GM21381 (cell line): Measurements from ENCODE around the gene KLF6.
"Not testable (repeated sequence)": the region's sequence is repeated elsewhere in the genome, so short reads cannot be mapped to it uniquely, and the experiment has no call there.

Source experiments
- ATAC-seq: cut with Tn5 transposase; IDR thresholded peaks from one replicate; pipeline ENCODE4 v1.9.1; 2021; ENCODE audit warnings: mild to moderate bottlenecking, moderate library complexity; ENCODE audit not compliant: unreplicated experiment

KLF6 gene

DNA sequence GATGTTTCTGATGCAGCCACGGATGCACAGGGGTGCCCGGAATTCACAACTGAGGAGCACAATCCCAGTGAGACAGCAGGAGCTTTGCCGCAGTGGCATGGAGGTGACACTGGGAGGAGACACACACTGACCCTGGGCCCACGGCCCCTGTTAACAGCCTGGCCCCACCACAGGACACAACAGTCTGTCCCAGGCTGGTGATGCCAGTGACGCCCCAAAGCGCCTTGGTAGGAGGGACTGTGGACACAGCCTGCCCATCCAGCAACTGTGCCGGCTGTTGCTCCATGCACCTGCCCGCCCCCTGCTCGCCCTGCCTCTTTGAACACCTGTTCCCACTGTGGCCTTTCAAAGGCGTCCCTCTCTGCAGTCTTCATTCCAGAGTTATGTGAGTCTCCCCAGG, 49.8 kb downstream of the KLF6 start:
- ATAC-seq: no peak

DNA sequence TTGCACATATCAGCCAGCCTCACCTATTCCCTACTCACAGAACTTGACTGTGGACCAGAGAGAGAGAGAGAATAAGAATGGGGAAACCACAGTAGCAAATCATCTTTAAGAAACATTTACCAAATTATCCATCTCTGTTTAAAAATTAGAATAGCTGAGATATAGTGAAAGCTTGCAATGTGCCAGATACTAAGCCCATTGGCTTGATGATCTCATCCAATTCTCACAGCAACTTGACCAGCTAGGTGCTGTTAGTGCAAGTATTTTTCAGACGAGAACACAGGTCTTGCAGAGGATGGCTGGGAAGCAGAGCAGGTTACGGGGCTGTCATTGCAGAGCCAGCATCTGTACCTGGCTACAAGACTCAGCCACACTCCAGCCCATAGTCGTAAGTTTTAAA, 50.9 kb downstream of the KLF6 start:
- ATAC-seq: peak; percentile 45

DNA sequence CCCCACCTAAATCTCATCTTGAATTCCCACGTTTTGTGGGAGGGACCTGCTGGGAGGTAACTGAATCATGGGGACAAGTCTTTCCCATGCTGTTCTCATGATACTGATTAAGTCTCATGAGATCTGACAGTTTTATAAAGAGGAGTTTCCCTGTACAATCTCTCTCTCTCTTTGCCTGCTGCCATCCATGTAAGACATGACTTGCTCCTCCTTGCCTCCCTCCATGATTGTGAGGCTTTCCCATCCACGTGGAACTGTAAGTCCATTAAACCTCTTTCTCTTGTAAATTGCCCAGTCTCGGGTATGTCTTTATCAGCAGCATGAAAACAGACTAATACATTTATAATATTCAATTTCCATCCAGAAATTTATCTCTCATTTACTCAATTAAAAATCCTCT, 52.8 kb downstream of the KLF6 start:
- not testable (repeated sequence) for ATAC-seq

DNA sequence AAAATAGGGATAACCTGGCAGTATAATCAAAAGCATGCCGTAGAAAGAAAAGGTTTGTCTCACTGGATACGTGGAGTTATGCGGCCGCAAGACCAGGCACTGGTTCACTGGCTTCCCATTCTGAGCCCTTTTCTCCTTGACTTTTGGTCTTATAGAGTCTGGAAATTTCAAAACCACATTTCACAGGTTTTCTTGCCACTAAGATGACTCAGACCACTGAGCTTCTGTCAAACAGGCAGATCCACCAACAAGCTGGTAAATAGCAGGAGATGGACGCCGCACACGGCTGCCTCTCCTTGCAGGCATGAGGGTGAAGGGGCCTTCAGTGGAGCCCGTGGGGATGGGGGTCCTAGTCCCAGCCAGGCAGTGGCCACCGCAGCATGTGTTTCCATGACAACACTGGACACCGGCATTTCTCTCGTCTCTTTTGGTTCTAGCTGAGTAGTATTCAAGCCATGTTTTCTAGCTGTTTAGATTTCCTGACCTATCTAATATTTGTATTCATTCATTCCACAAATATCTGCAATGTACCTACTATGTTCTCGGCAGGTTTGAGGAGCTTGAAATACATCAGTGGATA, 55.5 kb downstream of the KLF6 start:
- no peak for ATAC-seq

DNA sequence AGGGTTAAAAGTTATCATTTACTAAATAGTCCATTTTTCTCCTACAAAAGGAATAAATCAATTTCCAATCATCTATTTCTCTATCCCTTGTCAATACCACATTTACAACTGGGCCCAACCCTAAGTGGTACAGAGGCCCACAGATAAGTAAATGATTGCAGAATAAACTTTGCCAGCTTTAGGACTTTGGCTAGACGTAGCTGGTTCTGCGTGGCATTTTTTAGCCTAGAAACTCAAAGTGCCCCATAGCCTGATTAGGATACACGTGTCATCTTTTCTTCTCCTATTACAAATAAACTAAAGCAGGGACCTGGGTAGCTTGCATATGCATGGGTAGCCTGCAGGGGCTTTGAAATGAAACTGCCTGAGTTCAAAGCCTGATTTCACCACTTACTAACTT, 56.4 kb downstream of the KLF6 start:
- no peak for ATAC-seq

DNA sequence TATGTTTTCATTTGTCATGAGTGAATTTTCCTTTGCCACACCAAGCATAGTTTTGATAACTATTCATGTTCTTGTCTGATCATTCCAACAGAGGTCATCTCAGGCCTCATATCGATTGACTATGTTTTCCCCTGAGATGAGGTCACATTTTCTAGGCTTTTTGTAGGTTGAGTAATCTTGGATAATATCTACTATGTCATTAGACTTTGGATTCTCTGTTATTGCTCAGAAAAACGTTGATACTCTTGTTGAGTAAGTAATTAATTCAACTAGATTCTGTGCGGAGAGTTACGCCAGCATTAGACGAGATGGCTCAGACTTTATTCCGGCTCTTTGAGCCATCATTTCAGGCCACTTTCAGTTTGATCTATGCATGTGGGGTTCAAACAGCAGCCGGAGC, 57.7 kb downstream of the KLF6 start:
- no peak for ATAC-seq
